ENCODE results near the gene DPYD.

DPYD gene

DNA sequence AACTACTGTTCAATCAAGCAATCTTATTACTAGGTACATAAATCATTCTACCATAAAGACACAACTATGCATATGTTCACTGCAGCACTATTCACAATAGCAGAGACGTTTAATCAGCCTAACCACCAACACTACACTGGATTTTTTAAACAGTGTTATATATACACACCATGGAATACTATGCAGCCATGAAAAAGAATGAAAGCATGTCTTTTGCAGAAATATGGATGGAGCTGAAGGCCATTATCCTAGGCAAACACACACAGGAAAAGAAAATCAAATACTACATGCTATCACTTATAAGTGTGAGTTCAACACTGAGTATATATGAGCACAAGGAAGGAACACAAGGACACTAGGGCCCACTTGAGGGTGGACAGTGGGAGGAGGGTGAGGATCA, 159.2 kb downstream of the DPYD start:
- no peak overlapping the region for H3K4me2 ChIP-seq (ENCODE audit: low read depth, low read length, poor library complexity, severe bottlenecking)
- H3K4me1 ChIP-seq (ENCODE audit: insufficient read depth, low read length, poor library complexity, severe bottlenecking), result peaks cover 18% of the 10 kb centered on the region
- H3K27me3 ChIP-seq (ENCODE audit: insufficient read depth, low read length, poor library complexity, severe bottlenecking), result no peaks in the 10 kb centered on the region
- H3F3A ChIP-seq (ENCODE audit: low read depth), result no peaks in the 10 kb centered on the region
- no peaks in the 10 kb centered on the region for H3K79me2 ChIP-seq (ENCODE audit: insufficient read depth, low read length)
- no peaks in the 10 kb centered on the region for H4K20me1 ChIP-seq (ENCODE audit: insufficient read depth, low read length, poor library complexity, severe bottlenecking)
- no peak overlapping the region for H2AFZ ChIP-seq (ENCODE audit: low read length)
- no peak overlapping the region for H3K4me3 ChIP-seq (ENCODE audit: low read length, poor library complexity, severe bottlenecking)
- no peaks in the 10 kb centered on the region for H3K9me2 ChIP-seq (replicated peaks; ENCODE audit: low read depth, low read length)
- H3K9ac ChIP-seq (ENCODE audit: low read depth, low read length, poor library complexity, severe bottlenecking), result no peak overlapping the region
- TF ChIP-seq CTCF (conservative IDR thresholded peaks at IDR 0.05; ENCODE audit: low read length), result no peak
- no peak for TF ChIP-seq EZH2phosphoT487 (IDR thresholded peaks at IDR 0.05; ENCODE audit: borderline replicate concordance)
- peaks cover 7% of the 10 kb centered on the region; the same call in 1 of the 2 replicates for H3K9me3 ChIP-seq (ENCODE audit: insufficient read depth, low read depth, low read length)
- H3K36me3 ChIP-seq (ENCODE audit: insufficient read depth, low read length), result peaks cover 5% of the 10 kb centered on the region; the same call in 1 of the 2 replicates

- H3K4me1 ChIP-seq (ENCODE audit: insufficient read depth, low read length, poor library complexity, severe bottlenecking), result peaks cover 12% of the 10 kb centered on the region
- H3K9me3 ChIP-seq (ENCODE audit: insufficient read depth, low read depth, low read length), result peaks cover 7% of the 10 kb centered on the region; the same call in 1 of the 2 replicates
- no peaks in the 10 kb centered on the region for H4K20me1 ChIP-seq (ENCODE audit: insufficient read depth, low read length, poor library complexity, severe bottlenecking)
- TF ChIP-seq CTCF (conservative IDR thresholded peaks at IDR 0.05; ENCODE audit: low read length) (no peak), EZH2phosphoT487 (IDR thresholded peaks at IDR 0.05; ENCODE audit: borderline replicate concordance) (no peak)
- no peaks in the 10 kb centered on the region for H3F3A ChIP-seq (ENCODE audit: low read depth)
- no peaks in the 10 kb centered on the region for H3K27me3 ChIP-seq (ENCODE audit: insufficient read depth, low read length, poor library complexity, severe bottlenecking)
- H3K36me3 ChIP-seq (ENCODE audit: insufficient read depth, low read length), result peaks cover 5% of the 10 kb centered on the region; the same call in 1 of the 2 replicates
- H3K9ac ChIP-seq (ENCODE audit: low read depth, low read length, poor library complexity, severe bottlenecking), result no peak overlapping the region
- no peaks in the 10 kb centered on the region for H3K79me2 ChIP-seq (ENCODE audit: insufficient read depth, low read length)
- H3K9me2 ChIP-seq (replicated peaks; ENCODE audit: low read depth, low read length), result no peaks in the 10 kb centered on the region
- H3K4me3 ChIP-seq (ENCODE audit: low read length, poor library complexity, severe bottlenecking), result no peak overlapping the region
- H2AFZ ChIP-seq (ENCODE audit: low read length), result no peak overlapping the region
- no peak overlapping the region for H3K4me2 ChIP-seq (ENCODE audit: low read depth, low read length, poor library complexity, severe bottlenecking)
These were observed 161.8 kb downstream of the DPYD start for GRCh38 chr1:97759078-97759477.

DNA sequence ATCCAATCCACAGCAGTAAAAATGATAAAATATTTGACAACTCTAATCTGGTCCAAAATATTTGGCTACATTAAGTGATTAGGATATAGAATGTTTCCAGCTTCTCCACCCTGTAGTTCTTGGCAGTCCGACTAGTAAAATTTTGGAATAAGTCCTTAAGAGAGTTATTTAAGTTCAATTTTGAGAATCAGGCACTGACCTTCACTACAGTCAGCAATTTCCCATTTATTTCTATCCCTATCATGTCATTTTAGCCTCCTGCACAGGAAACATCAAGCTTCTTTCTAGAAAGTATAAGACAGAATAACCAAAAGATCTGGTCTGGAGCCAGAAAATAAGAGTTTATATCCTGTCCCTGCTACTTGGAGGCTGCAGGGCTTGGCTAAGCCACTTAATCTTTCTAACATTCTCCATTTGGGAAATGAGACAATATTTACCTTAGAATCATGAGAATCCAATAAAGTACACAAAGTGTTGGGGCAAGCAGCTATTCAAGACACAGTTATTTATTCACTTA, 162.2 kb downstream of the DPYD start:
- Histone ChIP-seq H3K9me3 (ENCODE audit: insufficient read depth, low read depth, low read length) (peaks cover 7% of the 10 kb centered on the region; the same call in 1 of the 2 replicates), H3K9me2 (replicated peaks; ENCODE audit: low read depth, low read length) (no peaks in the 10 kb centered on the region), H3K27me3 (ENCODE audit: insufficient read depth, low read length, poor library complexity, severe bottlenecking) (no peaks in the 10 kb centered on the region), H3K4me3 (ENCODE audit: low read length, poor library complexity, severe bottlenecking) (no peak overlapping the region), H3K4me2 (ENCODE audit: low read depth, low read length, poor library complexity, severe bottlenecking) (no peak overlapping the region), H3K36me3 (ENCODE audit: insufficient read depth, low read length) (peaks cover 5% of the 10 kb centered on the region; the same call in 1 of the 2 replicates), H3K79me2 (ENCODE audit: insufficient read depth, low read length) (no peaks in the 10 kb centered on the region), H3K9ac (ENCODE audit: low read depth, low read length, poor library complexity, severe bottlenecking) (no peak overlapping the region), H4K20me1 (ENCODE audit: insufficient read depth, low read length, poor library complexity, severe bottlenecking) (no peaks in the 10 kb centered on the region), H2AFZ (ENCODE audit: low read length) (no peak overlapping the region), H3F3A (ENCODE audit: low read depth) (no peaks in the 10 kb centered on the region), H3K4me1 (ENCODE audit: insufficient read depth, low read length, poor library complexity, severe bottlenecking) (peaks cover 9% of the 10 kb centered on the region)
- TF ChIP-seq CTCF (conservative IDR thresholded peaks at IDR 0.05; ENCODE audit: low read length) (no peak), EZH2phosphoT487 (IDR thresholded peaks at IDR 0.05; ENCODE audit: borderline replicate concordance) (no peak)

Measured in Loucy (cell line).